ENCODE results near the gene EIF2AK3. TPM values are rescaled to one million over a fixed set of nuclear protein-coding genes. Genes with fewer than 3 reads are reported as not detected.

The EIF2AK3 gene
- 16.0 TPM for total RNA-seq
- long read RNA-seq, full-length matches to known transcripts, result 15 of 20 reads
- long read RNA-seq, partial matches to known transcripts, result 2 of 20 reads
- long read RNA-seq, other reads (novel, unspliced or antisense), result 3 of 20 reads

DNA sequence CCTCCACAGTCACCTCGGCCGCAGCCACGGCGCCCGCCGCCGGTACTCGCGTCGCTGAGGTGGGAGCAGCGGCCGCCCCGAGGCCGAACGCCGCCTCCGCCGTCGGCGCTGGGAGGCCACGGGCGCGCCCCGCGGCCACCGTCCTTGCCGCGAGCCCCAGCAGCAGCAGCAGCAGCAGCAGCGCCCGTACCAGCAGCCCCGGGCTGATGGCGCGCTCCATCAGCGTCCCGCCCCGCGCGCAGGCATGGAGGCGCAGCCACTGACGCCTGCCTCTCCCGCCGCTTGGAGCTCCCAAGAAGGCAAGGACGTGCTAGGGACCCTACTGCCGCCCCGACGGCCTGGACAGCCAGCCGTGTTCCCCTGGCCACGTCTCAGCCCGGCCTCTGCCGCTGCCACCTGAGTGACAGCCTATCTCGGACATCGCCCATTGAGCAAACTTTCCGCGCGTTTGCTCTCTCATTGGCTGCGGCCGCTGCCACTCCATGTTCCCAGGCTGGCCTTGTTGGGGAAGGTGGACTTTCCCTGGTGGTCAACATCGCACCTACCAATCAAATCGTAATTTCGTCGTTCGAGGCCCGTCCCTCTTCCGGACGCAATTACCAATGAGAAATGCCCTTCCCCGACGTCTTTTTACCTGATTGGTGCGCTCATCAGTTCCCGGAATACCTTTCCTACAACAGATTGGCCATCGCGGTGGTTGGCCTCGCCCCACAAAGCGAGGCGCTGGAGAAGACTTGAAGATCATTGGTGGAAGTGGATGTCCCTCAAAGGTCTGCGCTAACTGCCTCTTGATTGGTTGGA, at the start of gene EIF2AK3:
Gene EIF2AK3, minus strand, starts transcription at position 410 of the 801 bp plus-strand sequence. Its CDS starts 190 bp downstream, at position 220.
- intact Hi-C loops (cut with DNase I), result no loop called here
- Histone ChIP-seq H3K4me1 (peaks cover 32% of the 10 kb centered on the region), H3K4me3 (peak within 1 kb of the TSS; percentile 93), H3K9me3 (no peaks in the 10 kb centered on the region), H3K27ac (peak within 1 kb of the TSS; percentile 98), H3K27me3 (ENCODE audit: low read depth) (no peaks in the 10 kb centered on the region), H3K36me3 (no peaks in the 10 kb centered on the region)
- DNase-seq, result peak; percentile 98
- peak; percentile 96 to 97 for ATAC-seq
- TF ChIP-seq, protein P1, sequence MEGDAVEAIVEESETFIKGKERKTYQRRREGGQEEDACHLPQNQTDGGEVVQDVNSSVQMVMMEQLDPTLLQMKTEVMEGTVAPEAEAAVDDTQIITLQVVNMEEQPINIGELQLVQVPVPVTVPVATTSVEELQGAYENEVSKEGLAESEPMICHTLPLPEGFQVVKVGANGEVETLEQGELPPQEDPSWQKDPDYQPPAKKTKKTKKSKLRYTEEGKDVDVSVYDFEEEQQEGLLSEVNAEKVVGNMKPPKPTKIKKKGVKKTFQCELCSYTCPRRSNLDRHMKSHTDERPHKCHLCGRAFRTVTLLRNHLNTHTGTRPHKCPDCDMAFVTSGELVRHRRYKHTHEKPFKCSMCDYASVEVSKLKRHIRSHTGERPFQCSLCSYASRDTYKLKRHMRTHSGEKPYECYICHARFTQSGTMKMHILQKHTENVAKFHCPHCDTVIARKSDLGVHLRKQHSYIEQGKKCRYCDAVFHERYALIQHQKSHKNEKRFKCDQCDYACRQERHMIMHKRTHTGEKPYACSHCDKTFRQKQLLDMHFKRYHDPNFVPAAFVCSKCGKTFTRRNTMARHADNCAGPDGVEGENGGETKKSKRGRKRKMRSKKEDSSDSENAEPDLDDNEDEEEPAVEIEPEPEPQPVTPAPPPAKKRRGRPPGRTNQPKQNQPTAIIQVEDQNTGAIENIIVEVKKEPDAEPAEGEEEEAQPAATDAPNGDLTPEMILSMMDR (IDR thresholded peaks at IDR 0.05), result peak; percentile 21

DNA sequence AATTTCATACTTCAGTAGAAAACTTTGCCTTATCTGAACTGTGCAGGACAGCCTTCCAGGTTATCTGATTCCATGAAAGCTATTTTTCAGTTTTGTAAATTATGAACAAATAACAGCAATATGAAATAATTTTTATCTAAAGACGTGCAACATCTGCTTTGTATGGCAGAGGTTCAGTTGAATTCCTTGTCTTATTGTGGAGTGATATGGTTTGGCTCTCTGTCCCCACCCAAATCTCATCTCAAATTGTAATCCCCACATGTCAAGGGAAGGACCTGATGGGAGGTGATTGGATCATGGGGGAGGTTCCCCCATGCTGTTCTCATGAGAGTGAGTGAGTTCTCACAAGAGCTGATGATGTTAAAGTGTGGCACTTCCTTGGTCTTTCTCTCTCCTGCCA, 46.1 kb upstream of the EIF2AK3 start:
- H3K36me3 ChIP-seq, result no peaks in the 10 kb centered on the region
- H3K27ac ChIP-seq, result no peak overlapping the region
- TF ChIP-seq, protein P1 (IDR thresholded peaks at IDR 0.05), result no peak
- ATAC-seq (no peak), DNase-seq (no peak)
- no peaks in the 10 kb centered on the region for H3K27me3 ChIP-seq (ENCODE audit: low read depth)
- intact Hi-C loops (cut with DNase I), result loop anchor here (10.0 kb wide), 1 partner anchor 79 kb away; no protein-coding TSS in a partner anchor
- no peak overlapping the region for H3K4me3 ChIP-seq
- H3K4me1 ChIP-seq, result no peaks in the 10 kb centered on the region
- no peaks in the 10 kb centered on the region for H3K9me3 ChIP-seq

DNA sequence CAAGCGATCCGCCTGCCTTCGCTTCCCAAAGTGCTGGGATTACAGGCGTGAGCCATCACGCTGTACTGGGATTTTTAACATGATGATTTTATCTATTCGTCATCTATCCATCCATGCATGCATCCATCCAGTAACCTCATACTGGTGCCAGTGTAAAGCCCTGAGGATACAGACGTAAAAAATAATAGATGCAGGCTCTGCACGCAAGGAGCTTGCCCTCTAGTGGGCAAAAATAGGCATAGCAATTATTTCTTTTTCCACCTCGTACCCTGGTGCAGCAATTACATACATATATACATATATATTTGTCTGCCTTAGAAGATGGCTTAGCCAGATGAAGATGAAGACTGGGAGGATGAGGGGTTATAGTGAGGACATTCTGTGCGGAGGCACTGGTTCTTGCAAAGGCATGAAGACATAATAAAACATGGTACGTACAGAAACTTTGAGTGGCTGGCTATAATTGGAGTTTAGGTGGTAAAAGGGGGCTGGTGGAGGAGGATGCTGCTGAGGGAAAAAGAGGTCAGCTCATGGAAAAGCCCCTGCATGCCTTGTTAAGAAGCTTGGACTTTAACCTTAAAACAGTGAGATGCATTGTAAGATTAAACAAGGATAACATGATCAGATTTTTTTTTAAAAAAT, 44.6 kb upstream of the EIF2AK3 start:
- no peaks in the 10 kb centered on the region for H3K27me3 ChIP-seq (ENCODE audit: low read depth)
- intact Hi-C loops (cut with DNase I), result loop anchor here (10.0 kb wide), 1 partner anchor 77 kb away; no protein-coding TSS in a partner anchor

DNA sequence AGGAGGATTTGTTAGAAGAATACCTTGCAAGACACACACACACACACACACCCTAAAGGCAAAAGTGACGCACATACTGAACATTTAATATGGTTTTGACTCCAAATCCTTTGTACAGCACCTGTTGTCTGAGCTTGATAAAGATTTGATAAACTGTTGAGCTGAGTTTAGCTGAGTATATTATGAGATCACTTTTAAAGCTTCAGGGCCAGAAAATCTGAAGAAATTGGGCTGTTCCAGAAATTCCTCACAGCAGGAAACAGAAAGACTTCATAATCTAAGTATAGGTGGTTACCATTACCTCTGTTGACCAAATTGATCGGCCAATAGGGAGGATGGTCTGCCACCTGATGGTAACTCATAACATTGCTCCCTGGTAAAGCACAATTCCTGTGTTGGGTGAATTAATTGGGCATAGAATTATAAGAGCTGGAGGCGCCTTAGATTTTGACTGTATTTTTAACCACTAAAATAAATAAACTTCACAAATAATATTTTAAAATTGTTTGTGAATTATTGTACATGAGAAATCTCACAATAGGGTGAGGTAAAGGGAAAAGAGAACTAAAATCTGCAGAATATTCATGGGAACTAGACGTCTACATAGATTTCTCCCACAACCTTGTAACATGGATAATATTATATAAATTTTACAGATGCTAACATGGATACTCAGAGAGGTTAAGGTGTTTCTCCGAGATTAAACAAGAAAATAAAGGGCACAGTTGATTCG, 42.4 kb upstream of the EIF2AK3 start:
- no peaks in the 10 kb centered on the region for H3K4me1 ChIP-seq
- no peak overlapping the region for H3K4me3 ChIP-seq
- no peaks in the 10 kb centered on the region for H3K36me3 ChIP-seq
- no peaks in the 10 kb centered on the region for H3K9me3 ChIP-seq
- H3K27me3 ChIP-seq (ENCODE audit: low read depth), result no peaks in the 10 kb centered on the region
- intact Hi-C loops (cut with DNase I), result loop anchor here (10.0 kb wide), 1 partner anchor 75 kb away; no protein-coding TSS in a partner anchor
- H3K27ac ChIP-seq, result no peak overlapping the region
- peak in 1 of 2 donors; percentile 61 for ATAC-seq
- TF ChIP-seq, protein P1 (IDR thresholded peaks at IDR 0.05), result peak; percentile 53
- DNase-seq, result no peak

More for the DNA sequence above, 44.6 kb upstream of the EIF2AK3 start:
- peak; percentile 69 to 80 for ATAC-seq
- no peaks in the 10 kb centered on the region for H3K9me3 ChIP-seq
- DNase-seq, result no peak
- H3K27ac ChIP-seq, result no peak overlapping the region
- TF ChIP-seq, protein P1 (IDR thresholded peaks at IDR 0.05), result peak; percentile 84
- H3K4me1 ChIP-seq, result no peaks in the 10 kb centered on the region
- H3K36me3 ChIP-seq, result no peaks in the 10 kb centered on the region
- no peak overlapping the region for H3K4me3 ChIP-seq

DNA sequence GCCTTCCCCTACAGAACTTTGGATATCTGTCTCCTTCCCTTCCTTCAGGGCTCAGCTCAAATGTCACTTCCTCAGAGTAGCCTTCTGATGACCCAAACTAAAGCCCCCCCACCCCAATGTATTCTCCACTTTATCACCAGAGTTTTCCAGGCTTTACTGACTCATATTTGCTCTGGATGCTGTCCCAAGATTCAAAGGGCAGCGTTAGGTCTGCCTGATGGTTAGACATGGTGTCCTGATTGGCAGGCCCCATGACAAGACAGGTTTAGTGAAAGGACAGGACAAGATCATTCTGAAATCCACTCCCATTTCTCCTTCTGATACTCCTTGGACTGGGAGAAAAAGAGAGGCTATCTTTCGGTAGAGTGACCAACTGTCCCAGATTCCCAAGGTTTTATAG, 41.6 kb upstream of the EIF2AK3 start:
- no peaks in the 10 kb centered on the region for H3K27me3 ChIP-seq (ENCODE audit: low read depth)

More for the DNA sequence above, 41.6 kb upstream of the EIF2AK3 start:
- Histone ChIP-seq H3K4me3 (no peak overlapping the region), H3K9me3 (no peaks in the 10 kb centered on the region), H3K4me1 (no peaks in the 10 kb centered on the region), H3K27ac (no peak overlapping the region), H3K36me3 (no peaks in the 10 kb centered on the region)
- intact Hi-C loops (cut with DNase I), result no loop called here
- no peak for ATAC-seq
- TF ChIP-seq, protein P1 (IDR thresholded peaks at IDR 0.05), result no peak
- no peak for DNase-seq
